Measurements from ENCODE around the gene ZP1.
"Not testable (repeated sequence)": the region's sequence is repeated elsewhere in the genome, so short reads cannot be mapped to it uniquely, and the experiment has no call there.

Gene ZP1

DNA sequence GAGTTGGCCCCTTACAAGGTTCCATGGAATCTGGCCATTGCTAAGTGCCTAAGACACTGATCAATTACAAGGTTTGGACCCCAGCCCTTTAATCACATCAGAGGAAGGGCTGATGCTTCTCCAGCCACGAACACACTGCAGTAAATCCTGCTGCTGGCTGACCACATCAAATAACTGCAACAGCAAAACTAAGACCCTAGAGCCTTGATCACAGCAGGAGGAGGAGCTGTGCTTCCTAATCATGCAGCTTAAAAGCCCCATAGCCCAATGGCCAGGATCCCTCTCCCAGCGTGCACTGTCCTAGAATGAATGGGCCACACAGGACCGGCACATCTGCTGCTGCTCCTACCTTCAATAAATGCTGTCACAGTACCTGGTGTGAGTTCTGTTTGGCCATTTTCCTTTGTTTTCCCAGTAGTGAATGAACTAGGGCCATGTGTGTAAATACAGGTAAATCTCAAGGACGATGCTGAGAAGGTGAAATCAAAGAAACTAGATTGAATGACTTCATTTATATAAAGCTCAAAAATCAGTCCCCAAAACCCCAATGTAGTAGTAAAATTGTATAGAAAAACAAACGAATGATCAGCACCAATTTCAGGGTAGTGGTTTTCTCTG is 12.7 kb downstream of the ZP1 start:
- no peak for DNase-seq

- DNase-seq = no peak
Observed at GRCh38 chr11:60880643-60881282, 13.4 kb downstream of the ZP1 start.

GRCh38 chr11:60887556-60887955 is 20.2 kb downstream of the ZP1 start:
- DNase-seq = no peak

GRCh38 chr11:60889869-60890311 is 22.5 kb downstream of the ZP1 start:
- no peak for DNase-seq

GRCh38 chr11:60890696-60891095 is 23.4 kb downstream of the ZP1 start:
- no peak for DNase-seq

DNA sequence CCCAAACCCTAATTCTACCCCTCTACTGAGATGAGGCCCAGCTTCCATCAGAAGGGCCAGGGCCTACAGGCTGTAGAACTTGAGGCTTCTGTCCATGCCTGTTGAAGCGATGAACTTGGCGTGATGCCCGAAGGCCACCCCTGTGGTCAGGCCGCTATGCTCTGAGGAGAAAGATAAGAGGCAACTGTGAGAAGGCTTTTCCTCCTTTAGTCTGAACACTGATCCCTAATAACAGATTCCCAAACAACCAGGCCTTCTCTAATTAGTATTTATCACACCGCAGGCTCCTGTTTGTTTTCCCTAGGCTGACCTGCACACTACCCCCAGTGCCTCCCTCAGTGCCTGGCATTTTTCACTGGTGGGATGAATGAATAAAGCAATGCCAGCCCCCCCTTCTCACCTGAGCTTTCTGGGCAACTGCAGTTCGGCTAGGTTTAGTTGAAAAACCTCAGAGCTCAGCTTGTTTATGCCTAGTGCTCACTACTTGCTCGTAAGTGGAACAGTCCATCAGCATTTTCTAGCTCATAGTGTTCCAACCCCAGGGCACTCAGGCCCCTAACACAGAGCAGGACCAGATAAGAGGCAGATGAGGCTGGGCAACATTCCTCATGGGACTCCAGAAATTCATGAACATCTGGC is 23.9 kb downstream of the ZP1 start:
- DNase-seq = no peak

DNA sequence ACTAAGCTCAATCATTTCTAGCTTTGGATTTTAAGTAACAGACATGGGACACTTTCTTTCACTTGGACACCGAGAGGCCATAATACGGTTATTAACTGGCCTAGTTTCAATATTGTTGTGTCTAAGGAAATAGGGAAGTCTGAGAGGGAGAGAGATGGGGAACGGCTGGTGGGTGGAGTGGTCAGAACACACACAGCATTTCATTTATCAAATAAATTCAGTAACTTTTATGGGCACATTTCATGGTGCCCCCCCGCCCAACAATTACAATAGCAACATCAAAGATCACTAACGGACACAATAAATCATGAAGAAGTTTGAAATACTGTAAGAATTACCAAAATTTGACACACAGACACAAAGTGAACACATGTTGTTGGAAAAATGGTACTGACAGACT is 28.3 kb downstream of the ZP1 start:
- no peak for DNase-seq

- no peak for DNase-seq
Observed at GRCh38 chr11:60897496-60897895, 30.2 kb downstream of the ZP1 start.

- no peak for DNase-seq
Observed at GRCh38 chr11:60899046-60899936, 31.9 kb downstream of the ZP1 start.

GRCh38 chr11:60899977-60900376 is 32.6 kb downstream of the ZP1 start:
- no peak for DNase-seq

DNA sequence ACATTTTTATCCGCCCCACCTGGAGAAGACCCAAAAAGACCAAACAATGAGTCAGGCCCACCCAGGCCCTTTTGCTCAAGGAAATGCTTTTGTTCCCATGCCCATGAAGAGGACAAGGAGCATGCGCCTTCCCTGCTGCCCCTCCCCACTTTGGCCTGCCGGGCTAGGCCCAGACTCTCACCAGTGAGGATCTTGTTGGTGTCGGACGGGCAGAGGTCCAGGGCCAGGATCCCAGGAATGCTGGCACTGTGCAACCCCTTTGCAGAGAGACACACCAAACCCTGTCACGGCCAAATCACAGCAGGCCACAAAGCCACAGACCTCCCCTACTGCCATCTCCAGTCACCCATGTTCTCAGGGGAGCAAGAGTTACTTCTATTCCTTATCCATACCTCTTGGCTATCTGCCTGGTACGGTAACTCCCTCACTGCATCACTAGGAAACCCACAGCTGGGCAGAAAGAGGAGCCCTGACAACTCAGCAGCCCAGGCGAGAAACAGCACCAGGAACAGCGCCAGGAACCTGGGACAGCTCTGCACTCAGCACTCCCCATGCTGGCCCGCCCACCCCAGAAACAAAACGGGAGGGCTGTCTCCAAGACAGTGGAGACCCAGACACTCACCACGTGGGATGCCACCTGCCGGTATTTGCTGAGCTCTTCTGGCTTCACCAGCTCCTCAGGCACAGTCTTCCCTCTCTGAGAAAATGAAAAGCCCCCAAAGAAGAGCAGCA is 33.5 kb downstream of the ZP1 start:
- DNase-seq = no peak

DNA sequence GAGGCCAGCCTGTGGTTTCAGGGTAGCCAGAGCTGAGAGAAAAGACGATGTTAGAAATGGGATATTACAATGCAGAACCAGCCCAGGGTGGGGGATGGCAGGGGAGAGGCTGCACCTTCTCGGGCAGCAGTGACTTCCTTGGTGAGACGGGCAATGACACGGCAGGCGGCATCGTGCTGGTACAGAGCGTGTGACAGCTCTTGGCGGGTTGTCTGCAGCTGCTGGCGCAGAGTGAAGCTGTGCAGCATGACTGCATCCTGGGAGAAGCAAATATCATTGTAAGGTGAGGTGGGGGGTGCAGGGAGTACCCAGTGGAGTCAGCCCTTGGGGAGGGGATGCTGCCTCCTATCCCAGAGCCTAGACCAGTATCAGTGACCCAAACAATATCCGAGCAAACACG is 35.3 kb downstream of the ZP1 start:
- no peak for DNase-seq

DNA sequence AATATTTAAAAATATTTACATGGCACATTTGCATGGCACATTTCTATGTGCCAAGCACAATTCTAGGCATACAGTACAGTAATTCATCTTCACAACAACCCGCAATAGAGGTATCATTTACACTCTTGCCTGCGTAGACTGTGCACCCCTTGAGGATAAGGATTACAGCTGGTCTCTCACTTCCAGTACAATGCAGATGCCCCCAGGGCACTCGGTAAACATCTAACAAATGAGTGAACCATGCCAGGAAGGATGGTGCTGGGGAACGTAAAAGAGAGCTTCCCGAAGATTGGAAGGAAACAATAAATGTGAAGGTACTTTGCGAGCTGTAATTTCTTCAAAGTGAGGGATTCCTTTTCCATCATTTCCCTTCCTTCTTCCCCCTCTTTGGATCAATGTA is 37.7 kb downstream of the ZP1 start:
- DNase-seq = no peak

GRCh38 chr11:60905551-60906113 is 38.3 kb downstream of the ZP1 start:
- DNase-seq = no peak

DNA sequence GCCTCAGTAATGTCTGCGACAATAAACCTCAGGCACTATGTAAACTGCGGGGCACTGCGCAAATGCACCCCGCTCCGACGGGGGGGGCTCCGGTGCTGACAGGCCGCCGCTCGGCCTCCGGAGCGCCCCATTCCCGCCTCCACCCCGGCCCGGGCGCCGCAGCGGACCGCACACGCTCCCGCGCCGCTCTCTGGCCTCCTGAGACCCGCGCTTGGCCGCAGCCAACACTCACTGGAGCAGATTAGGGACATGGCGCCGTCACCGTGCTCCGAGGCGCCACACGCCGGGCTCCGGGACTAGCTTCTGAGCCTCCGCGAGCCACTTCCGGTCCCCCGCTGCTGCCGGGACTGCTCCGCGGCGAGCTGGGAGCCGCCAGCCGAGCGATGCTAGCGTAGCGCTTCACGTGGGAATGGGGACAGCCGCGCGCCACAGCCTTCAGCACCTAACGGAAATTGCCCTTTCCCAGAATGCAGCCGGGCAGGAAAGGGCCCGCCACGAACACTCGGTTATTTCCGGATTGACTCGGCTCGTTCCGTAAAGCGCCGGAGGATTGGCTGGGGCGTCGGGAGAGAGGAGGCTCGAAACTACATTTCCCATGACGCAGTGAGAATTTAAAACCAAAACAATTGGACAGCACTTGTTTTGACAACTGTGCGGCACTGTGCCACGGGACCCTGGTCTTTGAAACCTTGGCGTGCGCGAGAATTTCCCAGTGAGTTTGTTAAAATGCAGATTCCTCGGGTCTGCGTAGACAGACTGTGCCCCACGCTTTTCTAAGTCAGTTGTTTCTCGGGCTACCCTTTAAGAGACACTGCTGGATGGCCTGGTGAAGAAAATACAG is 39.0 kb downstream of the ZP1 start, which contains the start of gene PRPF19:
TSS of gene PRPF19 (minus strand) at position 454 of the 841 bp plus-strand sequence. CDS start at position 251, 203 bp downstream.
- peak; percentile 96 to 99 (median 98) for DNase-seq

DNA sequence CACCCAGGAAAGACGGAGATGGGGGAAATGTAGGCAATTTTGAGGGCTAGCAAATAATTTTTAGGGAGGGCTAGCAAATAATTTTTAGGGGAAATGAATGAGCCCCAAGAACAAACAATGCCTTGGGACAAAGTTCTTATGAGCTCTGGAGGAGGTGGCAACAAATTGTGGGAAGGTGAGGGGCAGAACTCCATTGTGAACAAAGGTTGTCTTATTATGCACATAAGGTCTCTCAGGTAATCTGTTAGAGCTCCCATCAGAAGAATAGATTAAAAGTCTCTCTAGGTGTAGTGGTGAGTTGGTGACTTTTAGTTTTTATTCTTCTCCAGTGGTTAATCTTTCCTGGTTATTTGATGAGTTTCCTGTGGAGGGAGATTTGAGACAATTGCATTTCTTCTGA is 41.5 kb downstream of the ZP1 start:
- DNase-seq = no peak

DNA sequence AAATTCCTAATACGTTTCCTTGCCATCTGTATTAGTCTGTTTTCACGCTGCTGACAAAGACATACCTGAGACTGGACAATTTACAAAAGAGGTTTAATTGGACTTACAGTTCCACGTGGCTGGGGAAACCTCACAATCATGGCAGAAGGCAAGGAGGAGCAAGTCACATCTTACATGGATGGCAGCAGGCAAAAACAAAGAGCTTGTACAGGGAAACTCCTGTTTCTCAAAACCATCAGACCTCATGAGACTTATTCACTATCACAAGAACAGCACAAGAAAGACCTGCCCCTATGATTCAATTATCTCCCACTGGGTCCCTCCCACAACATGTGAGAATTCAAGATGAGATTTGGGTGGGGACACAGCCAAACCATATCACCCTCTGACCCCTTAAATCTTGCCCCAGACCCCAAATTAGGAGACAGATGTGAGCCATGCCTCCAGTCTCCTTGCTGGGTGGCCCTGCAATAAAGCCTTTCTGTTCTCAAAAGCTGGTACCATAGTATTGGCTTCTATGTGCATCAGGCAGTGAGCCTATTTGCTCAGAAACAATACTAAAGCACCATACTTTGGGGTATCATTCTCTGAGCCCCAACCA is 42.4 kb downstream of the ZP1 start:
- not testable (repeated sequence) for DNase-seq

DNA sequence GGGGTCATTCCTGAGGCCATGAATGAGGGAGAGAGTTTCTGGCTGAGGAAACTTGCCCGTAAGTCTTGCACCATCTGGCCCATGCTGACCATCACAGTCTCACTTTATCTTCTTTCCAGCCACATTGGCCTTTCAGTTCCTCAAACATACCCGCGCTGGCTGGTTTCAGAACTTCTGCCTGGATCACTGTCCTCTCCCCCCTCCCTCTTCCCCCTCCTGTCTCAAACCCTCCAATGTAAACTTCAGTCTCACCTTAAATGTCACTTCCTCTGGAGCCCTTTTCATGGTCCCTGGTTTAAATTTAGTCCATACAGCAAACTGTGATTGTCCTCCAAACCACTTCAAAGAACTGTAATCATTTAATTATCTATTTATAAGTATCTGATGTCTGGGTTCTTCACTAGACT is 42.9 kb downstream of the ZP1 start:
- DNase-seq = no peak

- DNase-seq = no peak
Observed at GRCh38 chr11:60910711-60911380, 43.5 kb downstream of the ZP1 start.

DNA sequence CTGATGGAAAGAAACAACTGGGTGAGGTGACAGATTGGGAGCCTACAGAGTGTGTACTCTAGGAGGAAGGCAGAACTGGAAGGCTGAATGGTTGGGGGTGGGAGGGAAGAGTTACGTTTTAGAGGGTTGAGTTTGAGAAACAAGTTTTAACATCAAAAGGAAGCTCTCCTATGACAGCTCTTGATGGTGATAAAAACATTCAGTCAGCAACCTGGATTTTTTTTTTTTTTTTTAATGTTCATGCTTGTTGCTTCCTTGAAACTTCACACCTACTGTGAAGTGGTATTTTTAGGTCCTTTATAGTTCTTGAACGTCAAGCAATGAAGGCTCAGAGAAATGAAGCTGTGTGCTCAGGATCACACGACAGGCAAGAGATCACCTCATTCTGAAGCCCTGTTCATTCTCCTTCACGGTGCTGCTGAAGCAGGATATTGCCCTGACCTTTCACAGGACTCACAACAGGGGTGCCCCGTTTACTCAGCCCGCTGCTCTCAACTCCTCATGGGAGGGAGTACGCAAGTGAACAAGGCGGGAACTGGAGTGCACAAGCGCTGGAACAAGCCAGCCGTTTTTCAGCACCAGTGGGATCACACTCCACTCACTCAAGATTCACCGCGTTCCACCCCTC is 45.0 kb downstream of the ZP1 start:
- DNase-seq = peak in 1 of 4 experiments; percentile 11
